COR-L47 (cell line): Measurements from ENCODE around the gene PLXNA4.

Experiments used
- DNase-seq: peaks from one replicate; lab custom pipeline; 2025; lab: John Stamatoyannopoulos, UW

The PLXNA4 gene

GRCh38 chr7:132318352-132319318 lies 257.6 kb downstream of the PLXNA4 start:
- DNase-seq: peak; percentile 70

GRCh38 chr7:132317701-132318351 lies 258.4 kb downstream of the PLXNA4 start:
- no peak for DNase-seq

DNA sequence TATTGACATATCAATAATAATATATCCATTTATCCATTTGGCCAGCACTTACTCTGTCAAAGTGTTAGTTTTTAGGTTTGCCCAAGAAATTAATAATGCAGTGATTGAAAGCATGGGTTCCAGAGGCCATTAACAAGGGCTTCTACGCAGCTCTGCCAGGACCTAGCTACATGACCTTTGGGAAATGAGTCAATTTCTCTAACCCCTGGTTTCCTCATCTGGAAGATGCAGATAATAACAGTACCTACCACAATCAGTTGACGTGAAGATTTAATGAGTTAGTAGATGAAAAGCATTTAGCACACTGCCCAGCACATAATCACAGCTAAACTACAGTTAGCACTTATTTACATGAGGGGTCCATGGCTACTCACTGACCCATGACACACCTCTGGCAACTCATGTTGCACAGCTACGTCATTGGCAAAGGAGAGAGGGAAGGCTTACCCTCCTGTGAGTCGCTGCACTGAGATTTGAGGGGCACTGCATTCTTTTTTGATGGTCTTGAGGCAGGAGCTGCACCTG lies 263.7 kb downstream of the PLXNA4 start:
- no peak for DNase-seq

- DNase-seq: no peak
Measured at GRCh38 chr7:132311733-132312132, 264.5 kb downstream of the PLXNA4 start.

- no peak for DNase-seq
Measured at GRCh38 chr7:132309102-132309805, 267.0 kb downstream of the PLXNA4 start.

DNA sequence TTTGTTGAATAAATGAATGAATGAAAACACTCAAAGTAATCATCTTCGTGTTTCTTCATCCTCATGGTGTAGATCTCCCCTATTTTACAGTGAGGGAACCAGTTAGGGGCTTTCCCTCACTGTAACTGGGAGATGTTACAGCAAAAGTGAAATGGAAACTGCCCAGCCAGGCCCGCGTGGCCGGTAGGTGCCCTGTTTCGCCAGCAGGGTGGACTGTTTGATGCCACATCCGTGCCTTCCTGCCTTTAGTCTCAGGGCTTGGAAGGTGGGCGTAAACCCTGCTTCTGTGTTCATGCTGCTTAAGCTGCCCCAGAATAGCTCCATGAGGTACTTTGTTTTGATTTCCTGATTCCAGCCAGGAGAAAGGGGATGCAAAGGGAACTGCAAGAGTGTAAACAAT lies 268.8 kb downstream of the PLXNA4 start:
- peak; percentile 50 for DNase-seq

GRCh38 chr7:132300599-132301277 lies 275.5 kb downstream of the PLXNA4 start:
- no peak for DNase-seq

DNA sequence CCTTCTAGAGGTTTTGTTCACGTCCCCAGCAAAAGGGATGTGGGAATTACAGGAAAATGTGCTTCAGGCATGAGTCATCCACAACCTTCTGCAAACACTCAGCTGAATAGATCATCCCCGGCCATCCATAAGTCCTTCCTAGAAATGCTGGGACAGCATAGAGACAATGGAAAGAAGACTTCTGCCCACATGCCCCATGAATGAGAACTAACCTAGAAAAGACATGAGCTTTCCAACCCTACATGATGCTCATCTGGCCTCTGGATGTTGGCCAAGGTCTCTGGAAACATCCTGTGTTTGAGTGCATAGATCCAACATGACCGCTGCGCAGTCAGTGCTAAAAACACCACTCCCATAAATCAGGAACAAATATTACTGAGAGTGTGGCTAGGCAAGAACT lies 277.5 kb downstream of the PLXNA4 start:
- DNase-seq: no peak

GRCh38 chr7:132296820-132297219 lies 279.4 kb downstream of the PLXNA4 start:
- no peak for DNase-seq

DNA sequence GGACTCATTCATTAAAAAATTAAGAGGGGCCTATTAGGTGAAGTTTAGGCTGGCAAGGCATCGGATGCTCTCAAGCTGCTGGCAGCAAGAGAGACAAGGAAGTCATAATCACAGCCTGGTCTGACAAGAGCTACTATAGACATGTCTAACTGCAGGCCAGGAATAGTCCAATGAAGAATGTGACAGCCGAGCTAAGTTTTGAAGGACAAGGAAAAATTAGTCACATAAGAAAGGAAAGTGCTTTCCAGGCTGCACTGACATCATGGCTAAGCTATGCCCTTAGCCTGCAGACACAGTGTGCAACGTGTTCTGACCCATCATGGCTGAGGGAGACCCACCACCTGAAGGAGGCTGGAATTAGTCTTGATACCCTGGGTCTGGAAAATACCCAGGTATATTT lies 281.1 kb downstream of the PLXNA4 start:
- no peak for DNase-seq

DNA sequence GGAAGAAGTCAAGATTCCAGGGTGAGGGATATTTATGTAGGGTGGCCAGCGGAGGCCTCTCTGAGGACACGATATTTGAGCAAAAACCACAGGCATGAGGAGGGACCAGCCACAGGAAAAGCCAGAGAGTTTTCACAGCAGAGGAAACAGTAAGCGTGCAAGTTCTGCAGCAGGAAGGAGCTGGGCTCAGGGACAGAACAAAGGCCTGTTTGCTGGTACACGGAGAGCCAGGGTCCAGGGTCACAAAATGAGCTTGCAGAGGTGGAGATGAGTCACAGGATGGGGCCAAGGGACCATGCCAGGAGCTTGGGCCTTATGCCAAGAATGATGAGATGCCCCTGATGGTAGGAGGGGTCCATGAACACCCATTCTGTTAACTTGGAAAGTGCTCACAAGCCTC lies 283.5 kb downstream of the PLXNA4 start:
- DNase-seq: peak; percentile 9

- no peak for DNase-seq
Measured at GRCh38 chr7:132291481-132291880, 284.8 kb downstream of the PLXNA4 start.

DNA sequence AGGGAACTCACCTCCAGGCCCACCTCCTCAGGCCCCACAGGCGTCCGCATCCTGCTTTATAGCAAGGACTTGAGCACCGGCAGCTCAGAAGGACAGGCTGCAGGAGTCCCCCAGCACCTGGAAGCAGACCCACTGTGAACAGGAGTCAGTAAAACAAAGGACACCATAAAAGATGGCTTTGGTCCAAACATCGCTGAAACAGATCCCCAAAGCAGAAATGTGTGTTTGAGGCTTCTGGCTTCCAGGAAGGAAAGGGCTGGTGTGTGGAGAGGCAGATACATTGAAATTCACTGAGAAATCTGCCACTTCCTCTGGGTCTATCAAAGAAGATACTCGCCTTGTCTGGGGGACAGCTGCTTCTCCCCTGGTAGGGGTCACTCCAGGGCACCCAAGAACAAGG lies 286.2 kb downstream of the PLXNA4 start:
- peak; percentile 65 for DNase-seq

- DNase-seq: no peak
Measured at GRCh38 chr7:132286836-132287235, 289.4 kb downstream of the PLXNA4 start.

- no peak for DNase-seq
Measured at GRCh38 chr7:132280335-132280734, 295.9 kb downstream of the PLXNA4 start.

DNA sequence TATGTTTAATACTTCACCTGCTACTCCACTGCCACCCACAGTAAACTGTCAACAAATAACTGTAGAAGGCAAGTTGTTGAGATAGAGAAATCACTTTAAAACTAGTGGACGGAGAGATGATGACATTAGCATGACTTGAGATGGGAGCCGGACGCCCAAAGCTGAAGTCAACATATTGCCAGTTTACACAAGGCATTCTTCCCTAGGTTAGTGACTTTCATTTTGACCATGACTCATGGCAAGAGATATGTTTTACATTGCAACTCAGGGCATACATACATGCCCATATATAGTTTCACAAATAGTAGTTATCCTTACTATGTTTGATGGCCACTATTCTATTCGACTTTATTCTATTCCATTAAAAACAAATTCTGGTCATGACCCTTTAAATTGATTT lies 296.6 kb downstream of the PLXNA4 start:
- no peak for DNase-seq

GRCh38 chr7:132276976-132277725 lies 299.1 kb downstream of the PLXNA4 start:
- no peak for DNase-seq

DNA sequence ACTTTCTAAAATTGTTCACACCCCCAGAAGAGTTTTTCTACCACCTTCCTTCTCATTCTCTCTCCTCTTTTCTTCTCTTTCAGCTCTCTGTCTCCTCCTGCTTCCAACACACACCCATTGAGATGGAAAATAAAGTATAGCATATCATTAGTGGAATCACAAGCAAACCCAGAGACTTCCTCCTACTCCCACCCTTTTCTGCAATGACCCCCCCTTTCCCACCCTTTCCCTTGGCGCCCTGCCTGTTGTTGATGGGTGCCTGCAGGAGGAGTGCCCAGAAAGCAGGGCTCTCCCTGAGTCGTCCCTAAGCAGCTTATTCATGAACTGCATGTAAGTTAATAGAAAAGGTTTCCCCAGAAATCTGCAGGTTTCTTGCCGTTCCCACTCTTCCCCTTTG lies 300.0 kb downstream of the PLXNA4 start:
- peak; percentile 11 for DNase-seq

DNA sequence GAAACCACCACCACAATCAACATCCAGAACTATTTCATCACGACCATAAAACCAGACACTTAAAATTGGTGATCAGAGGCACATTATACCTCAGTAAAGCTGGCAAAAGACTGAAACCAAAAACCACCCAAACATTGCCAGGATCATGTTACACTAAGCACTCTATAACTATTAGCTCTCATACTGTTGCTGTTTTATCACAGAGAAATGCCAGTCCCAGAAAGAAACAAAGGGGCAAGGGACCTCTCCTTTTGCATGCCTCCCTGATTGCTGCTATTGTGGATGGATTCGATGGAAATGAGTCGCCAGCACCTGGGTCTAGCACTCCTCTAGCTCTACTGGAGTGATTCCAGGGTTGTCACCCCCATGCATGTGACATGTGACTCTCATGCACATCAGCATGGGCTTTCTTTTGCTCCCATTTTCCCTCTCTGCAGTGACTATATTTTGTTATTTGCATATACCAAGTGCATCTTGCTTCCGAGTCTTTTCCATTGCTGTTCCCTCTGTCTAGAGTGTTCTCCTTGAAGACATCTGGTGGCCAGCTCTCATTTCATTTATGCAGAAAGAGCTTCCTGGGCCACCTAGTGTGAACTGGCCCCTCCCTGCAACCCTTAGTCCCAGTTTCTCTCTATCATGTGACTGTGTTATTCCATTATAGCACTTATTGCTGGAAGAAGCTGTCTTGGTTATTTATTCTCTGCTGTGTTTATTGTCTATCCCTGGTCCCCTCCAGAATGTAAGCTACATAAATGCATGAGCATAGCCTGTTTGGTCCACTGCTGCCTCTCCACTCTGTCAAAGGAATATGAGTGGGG lies 300.6 kb downstream of the PLXNA4 start:
- DNase-seq: peak; percentile 31

- DNase-seq: no peak
Measured at GRCh38 chr7:132272763-132273371, 303.4 kb downstream of the PLXNA4 start.
